Stomach (tissue), 9 donors: ENCODE data around the gene SNAPC2. TPM values are rescaled to one million over a fixed set of nuclear protein-coding genes. Genes with fewer than 3 reads are reported as not detected.

ENCODE experiments used
- DNase-seq, 2 donors: peaks; one replicate each; pipeline versions ENCODE4 v3.0.0 to v3.0.0-alpha.2; 2013 to 2019
- H3K27ac ChIP-seq, 5 donors: fragments of 200-600 bp in 4 of 5; sonication (generic) in 4 of 5; one replicate each; pipeline ENCODE4 v1.5.1; 2013 to 2019; ENCODE audit warnings: mild to moderate bottlenecking in 1 of 5, moderate library complexity in 1 of 5
- H3K27me3 ChIP-seq, 3 donors: fragments of 200-600 bp; sonication (generic); one replicate each; pipeline ENCODE4 v1.5.1; 2017 to 2019; ENCODE audit warnings: mixed run types in 1 of 3
- H3K36me3 ChIP-seq, 4 donors: fragments of 200-600 bp; sonication (generic); 1 replicate in 3 of 4; 2 replicates in 1 of 4; pipeline ENCODE4 v1.5.1; 2016 to 2019
- H3K4me1 ChIP-seq, 4 donors: fragments of 200-600 bp; sonication (generic); one replicate each; pipeline ENCODE4 v1.5.1; 2016 to 2019
- H3K4me3 ChIP-seq, 4 donors: fragments of 200-600 bp; sonication (generic) in 3 of 4; one replicate each; pipeline ENCODE4 v1.5.1; 2016 to 2019; ENCODE audit warnings: mild to moderate bottlenecking in 1 of 4
- H3K9me3 ChIP-seq, 4 donors: fragments of 200-600 bp; sonication (generic); one replicate each; pipeline ENCODE4 v1.5.1; 2016 to 2019
- EP300 ChIP-seq: sonication (generic); formaldehyde crosslinking; IDR thresholded peaks from one replicate; pipeline ENCODE4 v1.6.1; 2017; ENCODE audit warnings: antibody characterized with exemption
- POLR2A ChIP-seq, 4 donors: fragments of 450-650 bp; IDR thresholded peaks; one replicate each; pipeline ENCODE4 v1.6.1; 2016; ENCODE audit warnings: antibody characterized with exemption in 4 of 4, control low read depth in 2 of 4, mild to moderate bottlenecking in 1 of 4, moderate library complexity in 1 of 4
- POLR2AphosphoS5 ChIP-seq, 3 donors: sonication (generic); formaldehyde crosslinking; IDR thresholded peaks; one replicate each; pipeline ENCODE4 v1.6.1; 2016; ENCODE audit warnings: antibody characterized with exemption in 3 of 3
- WGBS, 5 donors: extraction: QIAGEN DNeasy Blood & Tissue Kit in 3 of 5; methylation state at CpG; one replicate each; pipeline versions ENCODE4 v1.1.5 to v1.1.7; 2013 to 2018; 5-methylcytosine and 5-hydroxymethylcytosine counted together
- intact Hi-C: fragments of 100-400 bp; cut with DNase I; formaldehyde crosslinking; loops from one replicate; pipeline ENCODE4 v1.15.1; 2023; ENCODE audit warnings: low total_unique reads
- polyA plus RNA-seq, 3 donors: library from polyadenylated mRNA; stranded (reverse); fragments of 200-250 nt; gene quantifications; one replicate each; pipeline ENCODE4 v1.2.3, GENCODE V29; 2013
- total RNA-seq, 5 donors: library from RNA; depleted of rRNA; stranded (reverse); fragments of >200 nt; gene quantifications; one replicate each; pipeline versions ENCODE4 v1.1.0 to v1.2.3, GENCODE V29; 2014 to 2016
- TF ChIP-seq, protein P1 (sequence below), 7 experiments: fragments of 450-650 bp in 4 of 7; fragments of 200-600 bp in 3 of 7; sonication (generic) in 3 of 7; IDR thresholded peaks; one replicate each; pipeline ENCODE4 v1.5.1; 2016 to 2019; ENCODE audit warnings: antibody characterized with exemption in 7 of 7, control low read depth in 2 of 7, mild to moderate bottlenecking in 1 of 7
- donor health status: healthy with polysubstance abuse.
- donor health status: Bipolar disorder and iron deficiency.
- donor health status: healthy.

The SNAPC2 gene
- total and polyA plus RNA-seq, 8 donors, result 2.3 to 22.8 (median 14.9) TPM

DNA sequence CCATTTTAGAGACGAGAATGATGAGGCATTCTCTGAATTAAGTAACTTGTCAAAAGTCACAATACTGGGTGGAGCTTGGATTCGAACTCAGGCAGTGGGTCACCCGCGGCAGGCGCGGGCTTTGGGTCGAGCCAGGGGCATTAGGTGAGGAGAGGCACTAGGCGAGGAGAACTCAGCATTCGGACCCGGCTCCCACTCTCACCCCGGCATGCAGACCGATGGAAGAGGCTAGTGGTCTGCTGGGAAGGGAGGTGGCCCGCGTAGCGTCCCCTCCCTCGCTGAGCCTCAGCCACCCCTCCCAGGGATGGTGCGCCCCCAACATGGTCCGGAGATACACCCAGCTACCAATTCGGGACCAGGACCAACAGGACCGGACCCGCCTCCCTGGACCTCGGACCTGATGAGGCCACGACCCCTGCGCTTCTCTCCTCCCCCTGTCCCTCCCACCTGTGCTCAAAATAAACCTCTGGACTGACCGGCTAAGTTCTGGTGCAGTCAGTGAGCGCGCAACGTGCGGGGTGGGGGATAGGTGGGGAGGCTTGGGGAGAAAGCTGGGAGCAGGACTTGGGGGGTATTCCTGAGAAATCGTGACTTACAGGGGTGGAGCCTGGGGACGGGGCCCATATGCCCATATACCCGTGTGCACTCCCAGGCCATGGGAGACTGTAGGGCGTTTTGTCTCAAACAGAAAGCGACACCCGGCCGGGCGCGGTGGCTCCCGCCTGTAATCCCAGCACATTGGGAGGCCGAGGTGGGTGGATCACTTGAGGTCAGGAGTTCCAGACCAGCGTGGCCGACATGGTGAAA is 1.3 kb upstream of the SNAPC2 start:
- no peak overlapping the region for H3K27ac ChIP-seq
- TF ChIP-seq EP300, result no peak
- no peak for TF ChIP-seq POLR2AphosphoS5 (IDR thresholded peaks at IDR 0.05)
- no peak for TF ChIP-seq POLR2A (IDR thresholded peaks at IDR 0.05)
- TF ChIP-seq, protein P1, sequence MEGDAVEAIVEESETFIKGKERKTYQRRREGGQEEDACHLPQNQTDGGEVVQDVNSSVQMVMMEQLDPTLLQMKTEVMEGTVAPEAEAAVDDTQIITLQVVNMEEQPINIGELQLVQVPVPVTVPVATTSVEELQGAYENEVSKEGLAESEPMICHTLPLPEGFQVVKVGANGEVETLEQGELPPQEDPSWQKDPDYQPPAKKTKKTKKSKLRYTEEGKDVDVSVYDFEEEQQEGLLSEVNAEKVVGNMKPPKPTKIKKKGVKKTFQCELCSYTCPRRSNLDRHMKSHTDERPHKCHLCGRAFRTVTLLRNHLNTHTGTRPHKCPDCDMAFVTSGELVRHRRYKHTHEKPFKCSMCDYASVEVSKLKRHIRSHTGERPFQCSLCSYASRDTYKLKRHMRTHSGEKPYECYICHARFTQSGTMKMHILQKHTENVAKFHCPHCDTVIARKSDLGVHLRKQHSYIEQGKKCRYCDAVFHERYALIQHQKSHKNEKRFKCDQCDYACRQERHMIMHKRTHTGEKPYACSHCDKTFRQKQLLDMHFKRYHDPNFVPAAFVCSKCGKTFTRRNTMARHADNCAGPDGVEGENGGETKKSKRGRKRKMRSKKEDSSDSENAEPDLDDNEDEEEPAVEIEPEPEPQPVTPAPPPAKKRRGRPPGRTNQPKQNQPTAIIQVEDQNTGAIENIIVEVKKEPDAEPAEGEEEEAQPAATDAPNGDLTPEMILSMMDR (IDR thresholded peaks at IDR 0.05), result no peak
- H3K4me3 ChIP-seq, result peak overlapping the region in 1 of 4 donors; percentile 79
- intact Hi-C loops, result no loop called here
- peak in 1 of 2 donors; percentile 44 for DNase-seq
- peaks cover 50 to 84% (median 62%) of the 10 kb centered on the region in 4 donors for H3K4me1 ChIP-seq
- 36 to 52% (median 40%) methylated on average over 35 to 42 of the region's 42 CpGs for WGBS, 5 donors
- peaks cover 12 to 60% (median 52%) of the 10 kb centered on the region in 3 donors for H3K27me3 ChIP-seq
- H3K9me3 ChIP-seq, result no peaks in the 10 kb centered on the region
- peaks cover 13 to 20% (median 16%) of the 10 kb centered on the region in 4 donors for H3K36me3 ChIP-seq

DNA sequence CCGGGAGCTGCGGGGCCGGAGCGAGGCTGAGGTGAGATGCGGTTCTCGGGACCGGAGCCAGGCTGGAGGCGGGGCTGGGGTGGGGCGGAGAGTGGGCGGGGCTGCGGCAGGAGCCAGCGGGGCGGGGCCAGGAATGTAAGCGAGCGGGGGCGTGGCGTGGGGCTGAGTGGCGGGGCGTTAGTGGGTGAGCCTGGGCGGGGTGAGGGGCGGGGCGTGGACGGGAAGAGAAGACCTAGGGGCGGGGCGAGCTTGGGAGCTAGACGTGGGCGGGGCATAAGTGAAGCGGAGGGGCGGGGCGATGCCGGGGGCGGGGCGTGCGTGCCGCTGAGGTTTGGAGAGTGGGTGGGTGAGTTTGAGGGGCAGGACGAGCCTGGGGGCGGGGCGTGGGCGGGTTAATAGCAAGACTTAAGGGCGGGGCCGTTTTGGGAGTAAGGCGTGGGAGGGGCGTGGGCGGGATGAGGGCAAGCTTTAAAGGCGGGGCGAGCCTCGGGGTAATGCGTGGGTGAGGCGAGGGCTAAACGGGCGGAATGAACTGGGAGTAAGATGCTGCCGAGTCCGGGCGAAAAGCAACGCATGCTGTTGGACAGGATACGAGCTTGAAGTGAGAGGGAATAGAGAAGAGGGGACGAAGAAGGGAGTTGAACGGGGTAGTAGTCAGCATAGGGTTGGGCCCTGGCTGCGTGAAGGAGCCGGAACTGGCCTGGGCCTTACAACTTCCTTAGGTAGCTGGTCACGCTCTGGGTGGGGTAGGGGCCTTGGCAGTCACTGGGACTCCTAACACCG is 572 bp downstream of the SNAPC2 start:
- Histone ChIP-seq H3K27ac (peak overlapping the region; percentile 89 to 97 (median 94)), H3K9me3 (no peaks in the 10 kb centered on the region), H3K4me3 (peak overlapping the region; percentile 69 to 83 (median 76)), H3K36me3 (peaks cover 13 to 20% (median 16%) of the 10 kb centered on the region in 4 donors), H3K27me3 (peaks cover 12 to 52% (median 46%) of the 10 kb centered on the region in 3 donors), H3K4me1 (peaks cover 63 to 91% (median 76%) of the 10 kb centered on the region in 4 donors)
- intact Hi-C loops, result loop anchor here (10.0 kb wide), 1 partner anchor 66 kb away; no protein-coding TSS in a partner anchor
- TF ChIP-seq POLR2AphosphoS5 (IDR thresholded peaks at IDR 0.05) (peak; percentile 41 to 65 (median 53)), POLR2A (IDR thresholded peaks at IDR 0.05) (no peak)
- peak; percentile 99 to 100 for DNase-seq
- 1 to 3% (median 2%) methylated on average over 43 to 62 of the region's 62 CpGs for WGBS, 5 donors

DNA sequence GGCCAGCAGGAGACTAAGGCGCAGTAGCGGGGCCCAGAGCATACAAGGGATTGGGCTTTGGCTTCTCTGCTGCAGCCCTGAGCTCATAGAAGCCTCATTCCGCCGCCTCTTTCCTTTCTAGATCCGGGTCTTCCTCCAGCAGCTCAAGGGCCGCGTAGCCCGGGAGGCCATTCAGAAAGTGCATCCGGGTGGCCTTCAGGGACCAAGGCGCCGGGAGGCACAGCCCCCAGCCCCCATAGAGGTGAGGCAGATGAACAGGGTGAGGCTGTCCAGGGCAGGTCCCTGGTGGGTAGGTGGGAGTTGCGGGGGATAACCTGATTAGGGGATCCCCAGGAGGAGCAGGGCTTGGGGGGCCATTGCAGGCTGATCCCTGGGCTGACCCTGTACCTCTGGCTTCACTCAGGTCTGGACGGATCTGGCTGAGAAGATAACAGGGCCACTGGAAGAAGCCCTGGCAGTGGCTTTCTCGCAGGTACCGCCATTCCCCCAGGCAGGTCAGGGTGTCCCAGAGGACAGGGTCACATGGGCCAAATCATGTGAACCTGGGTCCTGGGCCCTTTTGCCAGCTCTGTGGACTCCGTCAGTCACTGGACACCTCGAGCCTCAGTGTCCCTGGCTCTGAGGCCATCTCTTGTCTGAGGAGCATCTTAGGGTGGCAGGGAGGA is 1.3 kb downstream of the SNAPC2 start:
- no peak for DNase-seq
- Histone ChIP-seq H3K4me3 (peak overlapping the region; percentile 69 to 83 (median 76)), H3K27ac (peak overlapping the region; percentile 79 to 94 (median 93)), H3K27me3 (peaks cover 9 to 46% (median 38%) of the 10 kb centered on the region in 3 donors), H3K9me3 (no peaks in the 10 kb centered on the region), H3K4me1 (peaks cover 60 to 89% (median 73%) of the 10 kb centered on the region in 4 donors), H3K36me3 (peaks cover 13 to 20% (median 16%) of the 10 kb centered on the region in 4 donors)
- intact Hi-C loops, result loop anchor here (10.0 kb wide), 1 partner anchor 67 kb away; no protein-coding TSS in a partner anchor
- TF ChIP-seq POLR2A (IDR thresholded peaks at IDR 0.05) (no peak), POLR2AphosphoS5 (IDR thresholded peaks at IDR 0.05) (no peak), EP300 (no peak)
- TF ChIP-seq, protein P1 (IDR thresholded peaks at IDR 0.05), result no peak
- WGBS, 5 donors, result 26 to 43% (median 37%) methylated on average over 12 to 17 of the region's 17 CpGs

DNA sequence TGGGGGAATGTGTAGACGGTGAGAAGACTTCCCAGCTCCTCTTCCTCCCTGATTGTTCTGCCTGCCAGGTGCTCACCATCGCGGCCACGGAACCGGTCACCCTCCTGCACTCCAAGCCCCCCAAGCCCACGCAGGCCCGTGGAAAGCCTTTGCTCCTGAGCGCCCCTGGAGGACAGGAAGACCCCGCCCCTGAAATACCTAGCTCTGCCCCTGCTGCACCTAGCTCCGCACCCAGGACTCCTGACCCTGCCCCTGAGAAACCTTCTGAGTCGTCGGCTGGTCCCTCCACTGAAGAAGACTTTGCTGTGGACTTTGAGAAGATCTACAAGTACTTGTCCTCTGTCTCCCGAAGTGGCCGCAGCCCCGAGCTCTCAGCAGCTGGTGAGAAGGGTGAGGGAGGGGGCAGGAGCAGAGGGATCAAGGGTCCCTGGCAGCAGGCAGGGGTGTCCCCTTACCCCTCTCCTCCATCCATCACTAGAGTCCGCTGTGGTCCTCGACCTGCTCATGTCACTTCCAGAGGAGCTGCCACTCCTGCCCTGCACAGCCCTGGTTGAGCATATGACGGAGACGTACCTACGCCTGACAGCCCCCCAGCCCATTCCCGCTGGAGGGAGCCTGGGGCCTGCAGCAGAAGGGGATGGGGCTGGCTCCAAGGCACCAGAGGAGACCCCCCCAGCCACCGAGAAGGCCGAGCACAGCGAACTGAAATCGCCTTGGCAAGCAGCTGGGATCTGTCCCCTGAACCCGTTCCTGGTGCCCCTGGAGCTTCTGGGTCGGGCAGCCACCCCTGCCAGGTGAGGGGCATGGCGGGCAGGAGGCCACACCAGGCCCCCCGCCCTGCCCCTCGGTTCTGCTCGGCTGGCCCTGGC is 2.1 kb downstream of the SNAPC2 start:
- Histone ChIP-seq H3K27me3 (peaks cover 5 to 38% (median 31%) of the 10 kb centered on the region in 3 donors), H3K36me3 (peaks cover 13 to 20% (median 17%) of the 10 kb centered on the region in 4 donors), H3K4me1 (peaks cover 57 to 89% (median 72%) of the 10 kb centered on the region in 4 donors), H3K27ac (peak overlapping the region in 3 of 5 donors; percentile 89 to 94 (median 94)), H3K4me3 (peak overlapping the region in 2 of 4 donors; percentile 69 to 79), H3K9me3 (no peaks in the 10 kb centered on the region)
- DNase-seq, result no peak
- no peak for TF ChIP-seq POLR2A (IDR thresholded peaks at IDR 0.05)
- no peak for TF ChIP-seq EP300
- no peak for TF ChIP-seq POLR2AphosphoS5 (IDR thresholded peaks at IDR 0.05)
- TF ChIP-seq, protein P1 (IDR thresholded peaks at IDR 0.05), result no peak
- WGBS, 5 donors, result 85 to 94% (median 91%) methylated on average over 13 to 31 of the region's 31 CpGs
- intact Hi-C loops, result loop anchor here (10.0 kb wide), 1 partner anchor 67 kb away; no protein-coding TSS in a partner anchor
